PC-9 (cell line): ENCODE measurements around the gene YPEL2.

Source experiments
- EZH2 ChIP-seq: fragments of 200-600 bp; sonication (generic); IDR thresholded peaks from 2 replicates; pipeline ENCODE4 v1.8.0; 2017; ENCODE audit warnings: antibody characterized with exemption, low read depth
- TF ChIP-seq, protein P1 (sequence below): fragments of 200-600 bp; sonication (generic); conservative IDR thresholded peaks from 2 replicates; pipeline ENCODE4 v1.6.1; 2017; ENCODE audit warnings: mixed run types, antibody characterized with exemption, mild to moderate bottlenecking, moderate library complexity

DNA sequence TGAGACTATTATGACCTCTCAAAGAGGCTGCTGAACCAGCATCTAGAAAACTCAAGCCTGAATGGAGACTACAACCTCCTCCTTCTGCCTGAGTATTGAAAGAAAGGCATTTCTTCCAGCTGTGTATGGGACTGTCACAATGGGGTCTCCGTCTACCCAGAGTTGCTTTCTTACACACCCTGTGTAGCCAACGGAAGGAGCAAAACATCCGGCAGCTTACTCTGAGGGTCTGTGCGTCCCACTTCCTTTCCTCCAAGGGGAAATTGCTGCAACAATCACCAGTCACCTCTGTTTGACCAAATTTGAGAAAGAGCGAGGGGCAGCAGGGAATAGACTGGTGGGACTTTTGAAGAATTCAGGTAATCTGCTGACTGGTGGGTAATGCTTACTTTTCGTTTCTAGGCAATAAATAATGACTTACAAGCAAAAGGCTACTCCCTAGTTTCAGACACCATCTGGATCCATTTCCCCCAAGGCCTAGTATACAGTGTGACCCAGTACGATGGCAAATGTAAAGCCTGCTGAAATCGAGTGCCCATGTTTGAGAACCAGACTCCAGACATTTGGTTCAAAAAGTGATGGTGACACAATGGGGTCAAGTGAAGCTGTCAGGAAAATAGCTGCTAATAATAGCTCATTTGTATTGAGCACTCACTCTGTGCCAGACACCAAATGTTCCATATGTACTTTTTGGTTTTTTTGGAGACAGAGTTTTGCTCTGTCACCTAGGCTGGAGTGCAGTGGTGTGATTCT, 81.7 kb downstream of the YPEL2 start:
- TF ChIP-seq, protein P1, sequence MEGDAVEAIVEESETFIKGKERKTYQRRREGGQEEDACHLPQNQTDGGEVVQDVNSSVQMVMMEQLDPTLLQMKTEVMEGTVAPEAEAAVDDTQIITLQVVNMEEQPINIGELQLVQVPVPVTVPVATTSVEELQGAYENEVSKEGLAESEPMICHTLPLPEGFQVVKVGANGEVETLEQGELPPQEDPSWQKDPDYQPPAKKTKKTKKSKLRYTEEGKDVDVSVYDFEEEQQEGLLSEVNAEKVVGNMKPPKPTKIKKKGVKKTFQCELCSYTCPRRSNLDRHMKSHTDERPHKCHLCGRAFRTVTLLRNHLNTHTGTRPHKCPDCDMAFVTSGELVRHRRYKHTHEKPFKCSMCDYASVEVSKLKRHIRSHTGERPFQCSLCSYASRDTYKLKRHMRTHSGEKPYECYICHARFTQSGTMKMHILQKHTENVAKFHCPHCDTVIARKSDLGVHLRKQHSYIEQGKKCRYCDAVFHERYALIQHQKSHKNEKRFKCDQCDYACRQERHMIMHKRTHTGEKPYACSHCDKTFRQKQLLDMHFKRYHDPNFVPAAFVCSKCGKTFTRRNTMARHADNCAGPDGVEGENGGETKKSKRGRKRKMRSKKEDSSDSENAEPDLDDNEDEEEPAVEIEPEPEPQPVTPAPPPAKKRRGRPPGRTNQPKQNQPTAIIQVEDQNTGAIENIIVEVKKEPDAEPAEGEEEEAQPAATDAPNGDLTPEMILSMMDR: no peak
- no peak for TF ChIP-seq EZH2
